ENCODE results near the gene DPP6.

Gene DPP6

DNA sequence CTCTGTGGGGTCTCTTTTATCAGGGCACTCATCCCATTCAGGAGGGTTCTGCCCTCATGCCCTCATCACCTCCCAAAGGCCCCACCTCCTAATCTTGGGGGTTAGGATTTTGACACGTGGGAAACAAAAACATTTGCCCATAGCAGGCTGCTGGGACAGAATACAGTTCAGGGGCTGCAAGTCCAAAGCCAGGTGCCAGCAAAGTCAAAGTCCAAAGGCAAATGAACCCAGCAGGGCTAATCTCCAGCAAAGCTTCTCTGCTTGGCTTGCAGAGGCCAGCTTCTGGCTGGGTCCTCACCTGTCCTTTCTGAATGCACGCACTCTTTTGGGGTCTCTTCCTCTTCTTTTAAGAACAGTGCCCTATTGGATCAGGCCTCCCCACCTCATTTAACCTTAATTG is 359.9 kb downstream of the DPP6 start:
- DNase-seq (ENCODE audit: low read depth) = no peak

DNA sequence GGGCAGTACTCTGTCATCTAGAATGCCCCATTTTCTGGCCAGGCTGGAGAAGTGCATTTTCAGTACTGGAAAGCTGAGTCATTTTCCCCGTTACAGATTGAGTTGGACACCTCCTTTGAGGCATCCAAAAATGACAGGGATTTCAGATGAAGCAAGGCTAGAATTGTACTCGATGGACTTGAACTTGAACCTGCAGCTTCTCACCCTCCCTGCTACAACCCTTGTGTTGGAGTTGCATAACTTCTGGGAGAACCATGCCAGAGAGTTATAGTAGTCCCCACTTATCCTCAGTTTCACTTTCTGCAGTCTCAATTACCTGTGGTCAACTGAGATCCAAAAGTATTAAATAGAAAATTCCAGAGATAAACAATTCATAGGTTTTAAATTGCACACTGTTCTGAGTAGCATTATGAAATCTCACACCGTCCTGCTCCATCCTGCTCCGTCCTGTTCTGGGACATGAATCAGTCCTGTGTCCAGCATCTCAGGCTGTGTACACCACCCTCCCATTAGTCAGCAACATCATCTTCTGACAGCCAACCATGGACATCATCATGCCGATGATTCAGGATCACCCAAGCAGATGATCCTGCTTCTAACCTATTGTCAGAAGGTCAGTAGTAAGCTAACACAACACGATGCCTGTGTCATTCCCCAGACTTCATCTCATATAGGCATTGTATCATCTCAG is 363.7 kb downstream of the DPP6 start:
- no peak for DNase-seq (ENCODE audit: low read depth)

DNA sequence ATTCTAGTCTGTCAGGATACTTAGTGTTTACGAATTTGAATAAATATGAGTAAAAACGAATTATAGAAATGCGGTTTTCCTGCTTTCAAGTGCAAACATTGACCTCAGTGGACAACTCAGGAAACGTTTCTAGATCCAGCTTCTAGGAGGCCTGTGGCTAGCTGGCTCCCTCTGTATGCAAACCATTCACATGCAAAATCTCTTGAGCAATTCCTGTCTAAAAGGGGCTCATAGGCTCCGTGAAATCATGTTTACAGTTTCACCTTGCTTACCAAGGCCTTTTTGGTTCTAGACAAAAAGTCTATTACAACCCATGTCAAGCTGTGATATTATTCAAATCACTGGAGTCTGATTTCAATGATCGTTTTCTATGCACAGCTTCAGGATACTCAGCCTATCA is 364.5 kb downstream of the DPP6 start:
- DNase-seq (ENCODE audit: low read depth) = no peak

DNA sequence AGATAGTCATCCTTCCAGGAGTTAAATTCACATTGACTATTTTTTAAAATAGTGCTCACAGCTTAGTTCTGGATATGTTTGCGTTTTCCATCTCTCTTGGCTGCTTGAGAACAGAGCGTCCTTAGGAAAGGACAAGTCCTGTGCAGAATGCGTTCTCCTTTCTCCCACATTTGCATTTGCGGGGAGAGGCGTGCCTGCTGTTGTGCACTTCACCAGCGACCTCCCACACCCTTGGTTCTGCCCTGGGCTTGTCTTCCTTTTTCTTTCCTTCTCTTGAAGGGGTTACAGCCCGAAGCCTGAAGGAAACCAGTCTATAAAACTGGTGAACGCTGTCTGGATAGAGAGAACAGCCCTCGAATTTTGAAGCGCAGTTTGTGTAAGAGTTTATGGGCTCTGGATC is 367.1 kb downstream of the DPP6 start:
- no peak for DNase-seq (ENCODE audit: low read depth)

DNA sequence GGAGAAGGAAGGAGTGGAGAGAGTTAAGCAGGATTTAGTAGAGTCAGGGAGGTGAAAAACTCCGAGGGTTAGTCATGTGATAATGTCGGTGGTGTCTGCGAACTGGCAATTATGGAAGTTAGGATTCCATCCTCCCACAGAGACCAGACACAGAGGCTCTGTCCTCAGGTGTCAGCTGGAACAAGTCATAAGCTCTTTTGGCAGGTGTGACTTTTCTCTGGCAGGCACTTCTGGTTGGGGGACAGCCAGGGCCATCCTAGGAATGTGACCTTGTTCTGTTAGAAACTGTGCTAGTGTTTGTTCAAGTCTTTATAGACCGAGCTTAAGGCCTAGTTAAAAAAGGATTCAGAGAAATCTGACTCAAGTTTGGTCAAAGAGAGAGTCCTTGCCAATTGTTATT is 371.0 kb downstream of the DPP6 start:
- DNase-seq (ENCODE audit: low read depth) = no peak

DNA sequence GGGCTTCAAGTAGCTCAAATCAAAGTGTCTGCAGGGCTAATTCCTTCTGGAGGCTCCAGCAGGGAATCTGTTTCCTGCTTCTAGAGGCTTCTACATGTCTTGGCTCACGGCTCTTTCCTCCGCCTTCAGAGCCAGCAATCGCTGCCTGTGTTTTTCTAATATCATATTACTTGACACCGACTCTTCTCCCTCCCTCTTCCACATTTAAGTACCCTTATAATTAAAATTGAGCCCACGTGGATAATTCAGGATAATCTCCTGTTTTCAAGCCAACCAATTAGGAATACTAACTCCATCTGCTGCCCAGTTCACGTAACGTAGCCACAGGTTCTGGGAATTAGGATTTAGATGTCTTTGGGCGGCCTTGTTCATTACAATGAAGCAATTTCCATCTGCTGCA is 372.2 kb downstream of the DPP6 start:
- no peak for DNase-seq (ENCODE audit: low read depth)

DNA sequence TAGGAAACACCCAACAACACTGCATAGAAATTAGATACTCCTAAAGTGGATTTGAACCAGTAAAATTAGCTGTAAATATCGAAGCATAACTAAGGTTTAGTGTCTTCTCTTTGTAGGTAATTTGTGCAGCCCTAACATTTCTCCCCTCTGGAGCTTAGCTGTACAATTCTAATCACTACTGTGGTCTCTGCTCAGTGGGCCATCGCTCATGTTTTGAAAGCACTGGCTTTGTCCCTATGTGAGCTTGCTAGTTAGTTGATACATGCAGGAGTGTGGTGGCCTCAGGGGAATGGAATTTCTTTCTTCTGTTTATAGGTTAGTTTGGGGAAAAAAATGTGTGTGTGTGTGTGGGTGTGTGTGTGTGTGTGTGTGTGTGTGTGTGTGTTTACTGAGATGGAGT is 373.1 kb downstream of the DPP6 start:
- DNase-seq (ENCODE audit: low read depth) = no peak

DNA sequence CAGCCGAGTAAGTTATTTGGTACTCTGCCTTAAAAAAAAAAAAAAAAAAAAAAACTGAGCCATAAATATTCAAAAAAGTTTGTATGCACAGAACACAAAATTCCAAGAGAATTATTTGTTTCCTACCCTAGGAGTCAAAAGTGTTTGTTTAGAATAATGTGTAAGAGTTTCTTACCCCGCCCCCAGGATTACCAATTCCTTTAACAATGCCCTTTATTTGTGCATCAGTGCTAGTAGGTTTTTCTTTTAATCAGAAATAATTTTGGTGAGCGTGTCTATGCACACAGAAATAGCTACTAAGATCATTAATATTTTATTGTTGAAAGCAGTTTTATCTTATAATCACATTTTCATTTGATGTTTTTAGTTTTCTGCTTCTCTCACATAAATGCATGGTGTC is 374.6 kb downstream of the DPP6 start:
- no peak for DNase-seq (ENCODE audit: low read depth)

DNA sequence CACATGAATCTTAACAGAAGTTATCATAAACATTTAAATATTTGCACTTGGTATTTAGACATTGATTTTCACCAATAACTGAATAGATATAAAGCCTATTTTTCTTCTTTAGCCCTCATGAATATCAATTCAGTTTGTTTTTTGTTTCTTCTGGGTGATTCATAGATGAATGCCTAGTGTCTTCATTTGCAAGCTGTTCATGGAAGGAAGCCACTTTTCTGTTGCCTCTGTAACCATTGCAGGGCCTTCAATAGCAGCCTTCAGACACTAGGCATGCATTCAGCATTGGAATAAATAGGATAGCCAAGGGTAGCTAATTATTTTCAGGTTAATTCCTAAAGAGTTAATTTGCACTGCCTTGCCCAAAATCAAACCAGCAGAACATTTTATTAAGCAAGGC is 375.3 kb downstream of the DPP6 start:
- DNase-seq (ENCODE audit: low read depth) = no peak

DNA sequence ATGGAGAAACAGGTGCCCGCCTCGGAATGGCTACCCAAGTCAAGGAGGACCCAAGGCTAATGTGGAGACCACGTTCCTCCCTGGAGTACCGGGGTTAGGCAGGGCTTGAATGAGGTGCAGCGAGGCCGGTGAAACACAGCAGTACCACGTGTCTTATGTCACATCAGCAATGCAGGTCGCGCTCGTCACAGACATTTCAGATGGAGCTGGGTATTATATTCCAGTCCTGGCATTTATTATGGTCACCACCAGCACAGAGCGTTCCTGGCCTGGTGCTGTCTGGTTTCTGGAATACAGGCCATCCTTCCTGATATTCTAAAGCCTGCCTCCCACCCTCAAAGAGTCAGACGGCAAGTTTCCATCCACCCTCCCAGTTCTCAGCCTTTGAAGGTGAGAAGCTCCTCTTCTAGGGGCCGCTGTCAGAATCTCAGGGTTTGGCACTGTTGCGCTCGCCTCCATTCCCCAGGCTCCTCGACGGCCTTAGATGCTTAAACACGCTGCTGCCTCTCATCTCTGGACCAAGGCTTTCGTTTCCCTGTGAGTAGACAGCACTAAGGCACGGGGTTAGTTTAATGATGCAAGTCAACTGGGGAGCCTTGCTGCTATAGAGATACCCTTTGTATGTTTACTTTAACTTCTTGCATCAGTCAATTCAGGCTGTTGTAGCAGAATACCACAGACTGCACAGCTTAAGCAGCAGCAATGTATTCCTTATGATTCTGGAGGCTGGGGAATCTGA is 377.6 kb downstream of the DPP6 start:
- DNase-seq (ENCODE audit: low read depth) = no peak

DNA sequence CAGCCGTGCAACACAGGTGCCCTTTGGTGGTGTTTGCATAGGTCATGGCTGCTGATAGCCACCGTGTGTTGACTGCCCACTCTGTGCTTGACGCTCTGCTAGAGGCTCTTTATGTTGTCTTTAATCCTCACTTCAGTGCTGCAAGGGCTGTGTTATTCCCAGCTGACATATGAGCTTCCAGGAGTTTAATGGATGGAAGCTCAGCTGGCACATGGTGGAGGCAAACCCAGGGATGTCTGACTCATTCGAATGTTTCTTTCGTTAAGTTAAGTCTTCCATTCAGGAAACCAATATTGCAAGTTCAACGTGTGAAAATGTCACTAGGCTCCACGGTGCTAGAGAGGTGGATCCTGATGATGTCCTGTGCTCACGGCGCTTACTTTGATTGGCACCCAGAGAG is 378.4 kb downstream of the DPP6 start:
- no peak for DNase-seq (ENCODE audit: low read depth)

DNA sequence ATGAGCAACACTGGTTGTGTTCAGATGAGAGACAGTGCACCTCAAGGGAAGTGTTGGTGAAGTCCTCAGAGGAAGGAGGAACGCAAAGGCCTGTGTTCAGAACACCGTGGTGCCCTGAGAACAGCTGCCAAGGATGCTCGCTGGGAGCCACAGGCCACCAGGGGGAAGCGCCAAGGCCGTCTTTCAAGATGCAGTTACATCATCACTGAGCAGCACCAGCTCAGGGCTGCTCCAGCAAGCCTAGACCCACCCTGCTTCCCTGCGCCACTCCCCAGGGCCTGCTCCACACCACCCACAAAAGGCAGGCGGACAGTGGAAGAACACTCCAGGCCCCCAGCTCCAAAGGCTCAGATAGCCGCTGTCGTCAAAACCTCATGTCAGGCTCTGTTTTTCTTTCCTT is 378.8 kb downstream of the DPP6 start:
- no peak for DNase-seq (ENCODE audit: low read depth)

DNA sequence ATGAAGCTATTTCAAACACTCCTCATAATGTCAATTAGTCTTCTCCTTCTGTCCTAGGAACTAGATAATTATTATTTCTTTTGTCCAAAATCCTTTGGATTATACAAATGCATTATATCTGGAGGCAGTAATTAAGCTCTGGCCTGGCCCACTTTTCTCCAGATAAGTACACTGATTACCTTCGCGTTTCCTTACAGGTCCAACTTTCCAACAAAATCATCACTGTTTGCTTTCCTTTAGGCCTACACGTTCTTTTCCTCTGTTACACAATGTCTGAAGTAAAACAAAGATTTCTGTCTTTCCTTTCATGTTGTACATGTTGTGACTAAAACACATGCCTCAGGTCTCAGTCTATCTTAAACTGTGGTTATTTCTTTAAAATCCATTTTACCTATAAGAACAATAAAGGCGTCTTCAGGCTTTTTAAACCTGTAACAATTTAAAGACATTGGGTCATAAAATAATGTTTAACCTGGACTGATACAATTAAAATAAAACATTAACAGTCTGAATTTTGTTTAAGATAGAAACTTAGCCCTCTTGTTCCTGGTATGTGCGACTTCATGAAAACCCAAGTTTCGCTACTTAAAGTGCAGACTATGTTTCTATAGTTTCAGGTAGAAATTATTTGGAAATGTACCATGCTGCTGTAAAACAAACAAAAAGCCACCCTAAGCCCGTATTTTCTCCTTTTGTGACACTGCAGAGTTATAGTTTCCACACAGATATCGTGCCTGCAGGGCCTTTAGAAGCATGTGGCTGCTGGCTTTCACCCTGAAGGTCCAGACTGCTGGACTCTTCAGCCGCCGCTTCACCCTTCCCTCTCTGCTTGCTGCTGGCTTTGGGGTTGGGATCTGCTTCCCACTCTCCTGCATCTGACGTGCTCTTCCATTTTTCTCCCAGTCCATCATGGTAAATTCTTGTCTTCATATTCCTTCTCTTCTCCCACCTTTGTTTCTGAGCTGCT is 381.7 kb downstream of the DPP6 start:
- no peak for DNase-seq (ENCODE audit: low read depth)

DNA sequence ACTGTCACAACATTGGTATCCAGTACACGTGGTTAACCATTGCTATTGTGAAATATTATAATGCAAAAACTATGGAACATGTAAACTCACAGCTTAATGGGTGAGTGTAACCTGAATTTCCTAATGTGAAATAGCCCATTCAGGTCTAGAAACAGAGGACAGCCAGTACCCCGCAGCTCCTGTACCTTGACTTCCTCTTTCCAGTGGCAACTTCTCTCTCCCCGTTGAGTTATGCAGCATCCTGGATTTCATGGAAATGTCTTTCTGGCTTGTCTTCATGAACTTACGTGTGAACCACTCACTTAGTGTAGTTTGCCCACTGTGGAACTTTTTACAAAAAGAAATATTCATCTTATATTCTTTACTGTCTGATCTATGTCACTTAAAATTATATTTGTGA is 384.4 kb downstream of the DPP6 start:
- no peak for DNase-seq (ENCODE audit: low read depth)

DNA sequence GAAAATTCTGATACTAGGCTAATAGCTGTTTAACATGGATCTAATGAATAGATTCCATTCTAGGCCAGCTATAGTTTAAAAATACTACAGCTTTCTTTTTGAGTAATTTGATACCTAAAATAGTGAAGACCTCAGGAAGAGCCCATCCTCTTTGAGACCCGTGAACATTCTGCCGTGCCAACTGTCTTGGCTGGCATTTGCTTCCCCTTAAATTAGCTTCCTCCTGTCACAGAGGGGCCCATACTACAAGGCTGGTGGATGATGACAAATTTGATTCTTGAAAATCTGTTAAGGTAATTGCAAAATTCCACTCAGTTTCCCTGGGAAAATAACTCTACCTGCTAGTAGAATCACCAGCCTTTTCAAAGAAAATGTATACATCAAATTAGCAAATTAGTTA is 385.0 kb downstream of the DPP6 start:
- no peak for DNase-seq (ENCODE audit: low read depth)

DNA sequence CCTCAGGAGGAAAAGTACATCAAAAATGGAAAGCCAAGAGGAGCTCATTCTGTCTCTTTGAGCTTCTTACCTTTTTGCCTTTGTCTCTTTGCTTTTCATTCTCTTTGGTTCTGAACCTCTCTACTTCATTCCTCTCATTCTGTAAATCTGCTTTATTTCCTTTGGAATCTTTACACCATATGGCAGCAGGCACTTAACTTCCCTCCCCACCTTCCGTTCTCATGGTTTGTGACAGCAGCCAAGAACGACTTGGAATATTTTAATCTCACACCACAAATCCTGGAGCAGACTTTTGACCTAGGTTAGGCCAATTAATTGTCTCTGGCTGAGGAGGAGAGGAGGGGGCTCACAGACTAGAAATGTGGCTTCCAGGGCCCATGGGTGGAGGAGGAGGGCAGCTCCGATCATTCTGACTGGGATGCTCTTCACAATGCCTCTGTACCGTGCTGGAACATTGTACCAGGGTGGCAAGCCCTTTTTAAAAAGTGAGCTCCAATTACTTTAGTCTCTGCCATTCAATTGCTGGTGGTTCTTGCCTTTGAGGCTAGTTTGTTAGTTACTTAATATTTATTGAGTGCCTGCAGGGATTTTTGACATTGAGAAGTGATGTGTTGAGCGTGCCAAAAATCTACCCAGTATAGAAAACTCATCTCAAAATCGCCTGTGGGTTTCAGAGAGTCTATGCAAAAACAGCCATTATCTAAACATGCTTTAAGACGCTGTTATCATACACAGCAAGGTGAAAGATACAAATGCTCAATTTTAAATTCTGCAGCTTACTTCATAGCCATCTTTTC is 386.6 kb downstream of the DPP6 start:
- DNase-seq (ENCODE audit: low read depth) = no peak

DNA sequence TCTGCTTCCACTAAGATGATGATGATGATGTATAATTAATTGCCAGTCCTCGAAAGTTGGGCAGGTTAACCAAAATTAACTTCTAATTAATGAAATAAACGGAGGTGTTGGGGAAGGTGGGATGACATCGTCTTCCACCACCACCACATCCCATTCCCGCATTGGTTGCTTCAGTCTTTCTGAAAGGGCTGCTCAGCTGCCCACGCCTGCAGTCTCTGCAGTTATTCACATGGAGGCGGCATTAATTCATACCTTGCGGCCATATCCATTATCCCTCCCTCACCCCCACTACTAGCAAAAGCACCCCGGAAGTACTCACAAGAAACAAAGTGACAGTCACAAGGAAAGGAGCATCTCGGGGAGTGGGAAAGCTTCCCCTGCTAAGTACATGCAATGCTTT is 387.9 kb downstream of the DPP6 start:
- DNase-seq (ENCODE audit: low read depth) = no peak

DNA sequence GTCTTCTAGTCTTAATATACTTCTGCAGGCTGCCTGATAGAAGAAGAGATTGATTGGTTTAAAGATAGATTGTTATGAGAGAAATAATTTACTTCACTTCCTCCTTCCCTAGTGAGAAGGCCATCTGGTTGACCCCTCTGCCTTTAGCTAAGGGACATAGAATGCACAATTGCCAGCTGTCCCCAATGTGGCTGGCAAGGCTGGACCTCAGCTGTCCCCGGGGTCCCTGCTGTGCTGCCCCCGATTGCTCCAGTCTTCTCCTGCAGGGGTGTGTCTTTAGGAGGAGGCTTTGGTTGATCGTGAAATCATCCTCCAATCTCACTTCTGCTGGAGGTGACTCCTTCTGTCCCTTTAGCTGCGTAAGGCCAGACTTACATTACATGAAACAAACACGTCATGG is 388.5 kb downstream of the DPP6 start:
- DNase-seq (ENCODE audit: low read depth) = no peak

DNA sequence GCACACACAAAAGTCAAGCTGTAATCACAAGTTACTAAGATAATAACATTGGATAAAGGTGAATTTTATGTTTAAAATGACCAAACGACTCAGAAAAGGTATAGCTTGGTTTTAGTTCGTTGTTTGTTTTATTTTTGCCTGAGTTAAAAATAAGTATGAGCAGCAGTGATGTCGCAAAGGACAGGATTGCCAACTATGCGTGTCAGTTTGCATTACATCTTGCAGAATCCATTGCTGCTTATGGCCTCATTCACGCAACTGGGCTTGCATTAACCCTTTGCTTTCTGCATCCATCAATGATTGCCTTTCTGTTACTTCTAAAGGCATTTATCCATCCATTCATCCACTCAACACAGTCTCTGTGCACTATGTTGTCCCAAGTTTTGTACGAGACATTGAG is 389.6 kb downstream of the DPP6 start:
- DNase-seq (ENCODE audit: low read depth) = no peak

DNA sequence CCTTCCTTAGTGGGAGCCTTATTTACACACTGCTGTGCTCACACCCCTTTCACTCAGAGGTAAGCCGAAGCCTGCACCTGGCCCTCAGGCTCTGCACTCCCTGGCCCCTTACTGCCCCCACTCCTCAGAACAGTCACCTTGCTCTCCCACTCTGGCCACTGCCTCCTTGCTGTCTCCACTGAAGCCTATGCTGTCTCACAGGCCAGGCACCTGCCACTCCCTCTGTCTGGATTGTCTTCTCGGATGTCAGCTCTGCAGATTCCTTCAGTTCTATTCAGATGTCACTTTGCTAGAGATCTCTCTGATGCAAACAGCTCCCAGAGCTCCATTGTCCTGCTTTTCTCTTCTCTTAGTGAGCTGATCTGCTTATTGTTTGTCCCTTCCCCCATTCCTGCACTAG is 390.7 kb downstream of the DPP6 start:
- no peak for DNase-seq (ENCODE audit: low read depth)

DNA sequence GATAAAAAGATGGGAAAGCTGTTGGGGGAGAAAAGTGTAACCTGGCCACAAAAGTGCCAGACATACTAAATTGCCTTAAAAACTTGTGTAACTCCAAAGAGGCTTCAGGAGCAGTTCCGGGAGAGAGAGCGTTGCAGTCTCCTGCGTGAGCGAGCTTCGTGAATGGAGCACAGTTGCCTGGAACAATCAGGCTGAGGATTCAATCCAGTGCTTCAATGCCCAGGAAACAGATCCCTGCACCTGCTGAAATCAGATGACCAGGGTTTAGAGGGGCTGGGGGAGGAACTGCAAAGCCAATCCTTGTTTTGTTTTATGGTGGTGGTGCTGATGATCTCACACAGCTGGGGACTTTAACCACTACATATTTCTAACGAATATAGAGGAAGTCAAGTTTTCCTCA is 398.3 kb downstream of the DPP6 start:
- no peak for DNase-seq (ENCODE audit: low read depth)

Measured in iris pigment epithelial cell (primary cell).